ENCODE results near the gene CASP3.
A peak's percentile ranks its signal among the peaks of the same experiment; 100 is the strongest.

The CASP3 gene

GRCh38 chr4:184649971-184650855 is 966 bp upstream of the CASP3 start:
- peak overlapping the region; percentile 80 to 96 (median 94) for H3K9ac ChIP-seq (ENCODE audit: low read length in 5 of 5)
- H3K27me3 ChIP-seq (ENCODE audit: control insufficient read depth in 5 of 5, insufficient read depth in 4 of 5, low read length in 5 of 5), result no peaks in the 10 kb centered on the region
- no peaks in the 10 kb centered on the region for H3K9me3 ChIP-seq (ENCODE audit: control insufficient read depth in 5 of 5, low read length in 5 of 5)
- peaks cover 8 to 33% (median 29%) of the 10 kb centered on the region in 5 donors for H3K4me1 ChIP-seq (ENCODE audit: control insufficient read depth in 5 of 5, insufficient read depth in 5 of 5, low read length in 5 of 5)
- peak overlapping the region; percentile 90 for H3K27ac ChIP-seq (ENCODE audit: low read depth, low read length)
- peak overlapping the region; percentile 85 to 97 (median 92) for H3K4me3 ChIP-seq (ENCODE audit: low read depth in 1 of 5, low read length in 5 of 5)
- H3K36me3 ChIP-seq (ENCODE audit: control insufficient read depth in 5 of 5, insufficient read depth in 5 of 5, low read length in 5 of 5), result peaks cover 0 to 3% (median 0%) of the 10 kb centered on the region in 5 donors

- peak overlapping the region; percentile 83 to 92 (median 85) for H3K9ac ChIP-seq (ENCODE audit: low read length in 5 of 5)
- H3K9me3 ChIP-seq (ENCODE audit: control insufficient read depth in 5 of 5, low read length in 5 of 5), result no peaks in the 10 kb centered on the region
- no peaks in the 10 kb centered on the region for H3K27me3 ChIP-seq (ENCODE audit: control insufficient read depth in 5 of 5, insufficient read depth in 4 of 5, low read length in 5 of 5)
- peak overlapping the region; percentile 96 for H3K27ac ChIP-seq (ENCODE audit: low read depth, low read length)
- peaks cover 0 to 3% (median 3%) of the 10 kb centered on the region in 5 donors for H3K36me3 ChIP-seq (ENCODE audit: control insufficient read depth in 5 of 5, insufficient read depth in 5 of 5, low read length in 5 of 5)
- H3K4me1 ChIP-seq (ENCODE audit: control insufficient read depth in 5 of 5, insufficient read depth in 5 of 5, low read length in 5 of 5), result peaks cover 8 to 36% (median 29%) of the 10 kb centered on the region in 5 donors
- peak overlapping the region; percentile 81 to 91 (median 84) for H3K4me3 ChIP-seq (ENCODE audit: low read depth in 1 of 5, low read length in 5 of 5)
These were observed 778 bp downstream of the CASP3 start for GRCh38 chr4:184648313-184649025.

- Histone ChIP-seq H3K9ac (ENCODE audit: low read length in 5 of 5) (peak overlapping the region; percentile 83 to 92 (median 85)), H3K36me3 (ENCODE audit: control insufficient read depth in 5 of 5, insufficient read depth in 5 of 5, low read length in 5 of 5) (peaks cover 0 to 3% (median 3%) of the 10 kb centered on the region in 5 donors), H3K27me3 (ENCODE audit: control insufficient read depth in 5 of 5, insufficient read depth in 4 of 5, low read length in 5 of 5) (no peaks in the 10 kb centered on the region), H3K4me1 (ENCODE audit: control insufficient read depth in 5 of 5, insufficient read depth in 5 of 5, low read length in 5 of 5) (peaks cover 8 to 36% (median 29%) of the 10 kb centered on the region in 5 donors), H3K27ac (ENCODE audit: low read depth, low read length) (peak overlapping the region; percentile 96), H3K4me3 (ENCODE audit: low read depth in 1 of 5, low read length in 5 of 5) (peak overlapping the region; percentile 81 to 91 (median 84)), H3K9me3 (ENCODE audit: control insufficient read depth in 5 of 5, low read length in 5 of 5) (no peaks in the 10 kb centered on the region)
These were observed 1.3 kb downstream of the CASP3 start for GRCh38 chr4:184648054-184648312.

- H3K9me3 ChIP-seq (ENCODE audit: control insufficient read depth in 5 of 5, low read length in 5 of 5), result no peaks in the 10 kb centered on the region
- H3K4me1 ChIP-seq (ENCODE audit: control insufficient read depth in 5 of 5, insufficient read depth in 5 of 5, low read length in 5 of 5), result peaks cover 8 to 36% (median 29%) of the 10 kb centered on the region in 5 donors
- H3K9ac ChIP-seq (ENCODE audit: low read length in 5 of 5), result peak overlapping the region in 4 of 5 donors; percentile 83 to 92 (median 86)
- H3K27me3 ChIP-seq (ENCODE audit: control insufficient read depth in 5 of 5, insufficient read depth in 4 of 5, low read length in 5 of 5), result no peaks in the 10 kb centered on the region
- H3K36me3 ChIP-seq (ENCODE audit: control insufficient read depth in 5 of 5, insufficient read depth in 5 of 5, low read length in 5 of 5), result peaks cover 0 to 3% (median 3%) of the 10 kb centered on the region in 5 donors
- H3K4me3 ChIP-seq (ENCODE audit: low read depth in 1 of 5, low read length in 5 of 5), result peak overlapping the region; percentile 81 to 91 (median 84)
- H3K27ac ChIP-seq (ENCODE audit: low read depth, low read length), result peak overlapping the region; percentile 96
These were observed 1.8 kb downstream of the CASP3 start for GRCh38 chr4:184647266-184648053.

GRCh38 chr4:184645904-184646610 is 3.2 kb downstream of the CASP3 start:
- no peak overlapping the region for H3K9ac ChIP-seq (ENCODE audit: low read length in 5 of 5)
- H3K4me3 ChIP-seq (ENCODE audit: low read depth in 1 of 5, low read length in 5 of 5), result no peak overlapping the region
- H3K27ac ChIP-seq (ENCODE audit: low read depth, low read length), result no peak overlapping the region
- H3K9me3 ChIP-seq (ENCODE audit: control insufficient read depth in 5 of 5, low read length in 5 of 5), result no peaks in the 10 kb centered on the region
- no peaks in the 10 kb centered on the region for H3K27me3 ChIP-seq (ENCODE audit: control insufficient read depth in 5 of 5, insufficient read depth in 4 of 5, low read length in 5 of 5)
- peaks cover 0 to 5% (median 3%) of the 10 kb centered on the region in 5 donors for H3K36me3 ChIP-seq (ENCODE audit: control insufficient read depth in 5 of 5, insufficient read depth in 5 of 5, low read length in 5 of 5)
- H3K4me1 ChIP-seq (ENCODE audit: control insufficient read depth in 5 of 5, insufficient read depth in 5 of 5, low read length in 5 of 5), result peaks cover 8 to 36% (median 28%) of the 10 kb centered on the region in 5 donors

- no peak overlapping the region for H3K27ac ChIP-seq (ENCODE audit: low read depth, low read length)
- no peak overlapping the region for H3K4me3 ChIP-seq (ENCODE audit: low read depth in 1 of 5, low read length in 5 of 5)
- H3K9ac ChIP-seq (ENCODE audit: low read length in 5 of 5), result no peak overlapping the region
- no peaks in the 10 kb centered on the region for H3K9me3 ChIP-seq (ENCODE audit: control insufficient read depth in 5 of 5, low read length in 5 of 5)
- H3K27me3 ChIP-seq (ENCODE audit: control insufficient read depth in 5 of 5, insufficient read depth in 4 of 5, low read length in 5 of 5), result no peaks in the 10 kb centered on the region
- peaks cover 8 to 25% (median 17%) of the 10 kb centered on the region in 5 donors for H3K4me1 ChIP-seq (ENCODE audit: control insufficient read depth in 5 of 5, insufficient read depth in 5 of 5, low read length in 5 of 5)
- H3K36me3 ChIP-seq (ENCODE audit: control insufficient read depth in 5 of 5, insufficient read depth in 5 of 5, low read length in 5 of 5), result peaks cover 0 to 5% (median 3%) of the 10 kb centered on the region in 5 donors
These were observed 4.5 kb downstream of the CASP3 start for GRCh38 chr4:184644553-184645307.

- no peaks in the 10 kb centered on the region for H3K27me3 ChIP-seq (ENCODE audit: control insufficient read depth in 5 of 5, insufficient read depth in 4 of 5, low read length in 5 of 5)
- H3K27ac ChIP-seq (ENCODE audit: low read depth, low read length), result no peak overlapping the region
- H3K36me3 ChIP-seq (ENCODE audit: control insufficient read depth in 5 of 5, insufficient read depth in 5 of 5, low read length in 5 of 5), result peaks cover 0 to 5% (median 3%) of the 10 kb centered on the region in 5 donors
- H3K4me1 ChIP-seq (ENCODE audit: control insufficient read depth in 5 of 5, insufficient read depth in 5 of 5, low read length in 5 of 5), result peaks cover 8 to 23% (median 16%) of the 10 kb centered on the region in 5 donors
- H3K4me3 ChIP-seq (ENCODE audit: low read depth in 1 of 5, low read length in 5 of 5), result no peak overlapping the region
- H3K9ac ChIP-seq (ENCODE audit: low read length in 5 of 5), result no peak overlapping the region
- no peaks in the 10 kb centered on the region for H3K9me3 ChIP-seq (ENCODE audit: control insufficient read depth in 5 of 5, low read length in 5 of 5)
These were observed 5.5 kb downstream of the CASP3 start for GRCh38 chr4:184643731-184644130.

GRCh38 chr4:184641451-184641850 is 7.8 kb downstream of the CASP3 start:
- H3K9me3 ChIP-seq (ENCODE audit: control insufficient read depth in 5 of 5, low read length in 5 of 5), result no peaks in the 10 kb centered on the region
- peaks cover 3 to 19% (median 18%) of the 10 kb centered on the region in 5 donors for H3K36me3 ChIP-seq (ENCODE audit: control insufficient read depth in 5 of 5, insufficient read depth in 5 of 5, low read length in 5 of 5)

GRCh38 chr4:184641022-184641421 is 8.2 kb downstream of the CASP3 start:
- Histone ChIP-seq H3K9ac (ENCODE audit: low read length in 5 of 5) (no peak overlapping the region), H3K36me3 (ENCODE audit: control insufficient read depth in 5 of 5, insufficient read depth in 5 of 5, low read length in 5 of 5) (peaks cover 6 to 23% (median 22%) of the 10 kb centered on the region in 5 donors), H3K27me3 (ENCODE audit: control insufficient read depth in 5 of 5, insufficient read depth in 4 of 5, low read length in 5 of 5) (no peaks in the 10 kb centered on the region), H3K4me3 (ENCODE audit: low read depth in 1 of 5, low read length in 5 of 5) (no peak overlapping the region), H3K27ac (ENCODE audit: low read depth, low read length) (no peak overlapping the region), H3K4me1 (ENCODE audit: control insufficient read depth in 5 of 5, insufficient read depth in 5 of 5, low read length in 5 of 5) (peaks cover 0 to 5% (median 0%) of the 10 kb centered on the region in 5 donors), H3K9me3 (ENCODE audit: control insufficient read depth in 5 of 5, low read length in 5 of 5) (no peaks in the 10 kb centered on the region)

More at GRCh38 chr4:184641451-184641850, 7.8 kb downstream of the CASP3 start:
- Histone ChIP-seq H3K27ac (ENCODE audit: low read depth, low read length) (no peak overlapping the region), H3K4me3 (ENCODE audit: low read depth in 1 of 5, low read length in 5 of 5) (no peak overlapping the region), H3K27me3 (ENCODE audit: control insufficient read depth in 5 of 5, insufficient read depth in 4 of 5, low read length in 5 of 5) (no peaks in the 10 kb centered on the region), H3K4me1 (ENCODE audit: control insufficient read depth in 5 of 5, insufficient read depth in 5 of 5, low read length in 5 of 5) (peaks cover 0 to 5% (median 0%) of the 10 kb centered on the region in 5 donors), H3K9ac (ENCODE audit: low read length in 5 of 5) (no peak overlapping the region)

Measured in subcutaneous abdominal adipose tissue (tissue), 5 donors.